HG03175 (cell line): ENCODE measurements around the gene UNC5A.
A peak's percentile ranks its signal among the peaks of the same experiment; 100 is the strongest.

Experiments used
- ATAC-seq: cut with Tn5 transposase; IDR thresholded peaks from one replicate; pipeline ENCODE4 v1.9.1; 2021; ENCODE audit warnings: mild to moderate bottlenecking, moderate library complexity; ENCODE audit not compliant: unreplicated experiment

UNC5A gene

DNA sequence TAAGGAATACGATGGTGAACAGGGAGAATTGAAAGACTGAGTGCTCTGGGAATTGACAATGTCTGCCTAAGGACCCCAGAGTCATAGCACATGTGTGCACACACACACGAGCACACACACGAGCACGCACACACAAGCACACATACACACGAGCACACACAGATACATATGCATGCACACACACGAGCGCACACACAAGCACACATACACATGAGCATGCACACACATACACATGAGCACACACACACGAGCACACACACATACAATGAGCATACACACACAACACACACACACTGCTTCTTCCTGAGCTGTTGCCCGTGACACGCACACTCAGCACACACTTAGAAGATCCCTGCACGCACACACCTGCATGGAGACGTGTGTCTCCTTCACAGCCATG lies 10.9 kb upstream of the UNC5A start:
- no peak for ATAC-seq

DNA sequence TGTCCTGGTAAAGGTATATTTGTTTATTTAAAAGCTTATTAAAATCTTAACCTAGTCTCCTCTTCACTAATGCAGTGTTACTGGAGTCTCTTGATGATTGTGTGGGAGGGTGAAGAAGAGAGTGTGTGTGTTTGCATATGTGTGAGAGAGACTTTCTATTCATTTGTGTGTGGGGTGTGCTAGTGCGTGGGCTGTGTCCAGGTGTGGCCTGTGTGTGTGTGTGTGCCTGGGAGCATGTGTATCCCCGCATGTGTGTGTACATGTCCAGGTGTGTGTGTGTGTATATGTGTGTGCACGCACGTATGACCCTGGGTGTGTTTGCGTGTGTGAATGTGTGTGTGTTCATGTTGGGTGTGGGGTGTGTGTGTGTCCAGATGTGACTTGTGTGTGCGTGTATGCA lies 10.3 kb upstream of the UNC5A start:
- ATAC-seq = no peak

DNA sequence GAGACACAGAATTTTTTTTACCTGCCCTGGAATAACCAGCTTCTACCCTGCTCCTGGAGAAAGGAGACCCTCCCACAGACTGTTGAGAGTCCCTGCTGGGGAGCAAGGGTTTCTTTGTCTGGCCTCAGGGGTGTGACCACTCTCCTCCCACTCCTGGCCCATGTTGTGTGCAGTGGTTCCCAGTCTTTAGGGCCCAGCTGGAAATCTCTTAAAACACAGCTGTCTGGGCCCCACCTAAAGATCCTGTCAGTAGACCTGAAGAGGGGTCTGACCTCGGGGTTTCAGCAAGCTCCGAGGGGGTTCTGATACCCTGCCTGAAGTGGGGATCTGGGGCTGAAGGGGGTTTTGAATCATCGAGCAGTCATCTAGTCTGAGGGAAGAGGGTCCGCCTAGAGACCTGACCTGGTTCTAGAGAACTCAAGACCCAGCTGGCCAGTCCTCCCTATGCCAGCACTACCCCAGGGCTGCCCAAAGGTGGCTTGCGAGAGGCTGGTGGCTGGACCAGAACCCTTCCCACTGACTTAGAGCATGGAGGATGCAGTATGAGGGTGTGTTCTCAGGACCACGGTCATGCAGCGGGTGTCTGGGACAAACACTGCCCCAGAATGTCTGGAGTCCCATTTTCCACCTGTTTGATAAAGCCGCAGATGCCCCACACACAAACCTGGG lies 8.1 kb upstream of the UNC5A start:
- no peak for ATAC-seq

DNA sequence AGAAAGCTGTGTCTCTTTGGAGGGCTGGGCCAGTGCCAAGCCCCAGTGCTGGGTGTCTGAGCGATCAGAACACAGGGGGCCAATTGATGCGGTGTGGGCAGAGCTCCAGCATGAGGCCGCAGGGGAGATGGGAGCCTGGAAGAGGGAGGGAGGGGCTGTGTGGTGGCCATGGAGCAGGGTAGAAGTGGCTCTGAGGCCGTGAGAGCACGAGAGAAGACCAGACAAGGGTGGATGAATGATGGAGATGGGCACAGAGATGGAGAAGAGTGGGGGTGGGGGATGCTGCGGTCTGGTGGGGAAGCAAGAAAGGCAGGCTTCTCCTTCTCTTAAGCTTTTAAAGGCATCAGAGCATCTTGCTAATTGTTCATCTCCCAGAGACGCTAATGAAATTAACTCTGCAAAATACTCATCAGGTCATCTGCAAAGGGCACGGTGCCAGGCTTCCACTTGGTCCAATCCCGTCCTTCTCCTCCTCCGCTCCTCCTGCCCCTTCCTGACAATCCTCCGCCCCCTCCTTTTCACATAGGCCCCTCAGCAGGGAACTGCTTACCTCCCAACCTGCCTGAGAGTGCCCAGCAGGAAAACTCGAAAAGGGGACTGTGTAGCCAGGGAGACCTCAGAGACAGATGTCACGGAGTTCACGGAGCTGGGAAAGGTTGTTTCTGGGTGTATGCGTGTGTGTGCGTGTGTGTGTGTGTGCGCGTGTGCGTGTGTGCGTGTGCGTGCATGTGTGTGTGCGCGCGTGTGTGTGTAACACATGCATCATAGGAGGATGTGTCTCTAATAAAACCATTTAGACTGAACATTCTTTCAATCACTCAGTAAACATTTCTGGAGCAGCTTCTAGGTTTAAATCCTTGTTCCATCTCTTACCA lies 7.1 kb upstream of the UNC5A start:
- no peak for ATAC-seq

DNA sequence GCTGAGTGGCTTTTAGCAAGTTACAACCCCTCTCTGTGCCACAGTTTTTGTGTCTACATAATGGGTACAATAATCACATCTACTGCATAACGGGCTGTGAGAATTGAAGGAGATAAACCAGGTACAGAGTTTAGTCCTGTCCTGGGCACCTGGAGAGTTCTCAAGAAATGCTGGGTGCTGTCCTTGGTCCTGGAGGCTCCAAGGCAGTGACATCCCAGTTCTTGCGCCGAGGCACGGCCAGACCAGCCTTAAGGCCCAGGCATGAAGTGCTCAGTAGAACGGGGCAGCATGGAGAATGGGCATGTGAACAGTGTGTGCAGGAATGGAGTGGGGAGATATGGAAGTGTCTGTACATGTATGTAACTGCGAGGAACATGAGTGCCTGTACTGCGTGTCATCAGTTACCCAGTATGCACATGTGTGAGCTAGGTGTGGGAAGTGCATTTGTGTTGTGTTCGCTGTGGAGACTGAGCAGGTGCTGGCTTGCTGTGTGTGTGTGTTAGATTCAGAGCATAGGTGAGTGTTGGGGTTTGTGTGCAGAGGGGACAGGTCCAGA lies 6.3 kb upstream of the UNC5A start:
- ATAC-seq = no peak

DNA sequence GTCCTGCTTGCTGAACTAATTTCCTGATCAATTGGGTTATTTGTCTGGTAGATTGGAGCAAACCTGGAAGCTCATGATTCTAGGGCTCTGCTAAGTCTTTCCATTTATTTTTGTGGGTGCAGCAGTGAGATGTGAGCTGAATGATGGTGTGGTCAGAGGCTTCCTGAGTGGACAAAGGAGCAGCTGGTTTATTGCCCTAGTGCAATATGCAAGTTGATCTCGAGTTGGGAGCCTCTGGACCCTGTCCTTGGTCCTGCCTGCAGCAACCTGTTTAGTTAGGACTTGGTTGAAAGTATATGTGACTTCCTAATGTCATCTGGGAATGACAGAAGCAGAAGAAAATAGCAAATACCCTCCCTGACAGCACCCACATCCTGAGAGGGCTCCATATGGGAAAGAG lies 4.2 kb upstream of the UNC5A start:
- no peak for ATAC-seq

DNA sequence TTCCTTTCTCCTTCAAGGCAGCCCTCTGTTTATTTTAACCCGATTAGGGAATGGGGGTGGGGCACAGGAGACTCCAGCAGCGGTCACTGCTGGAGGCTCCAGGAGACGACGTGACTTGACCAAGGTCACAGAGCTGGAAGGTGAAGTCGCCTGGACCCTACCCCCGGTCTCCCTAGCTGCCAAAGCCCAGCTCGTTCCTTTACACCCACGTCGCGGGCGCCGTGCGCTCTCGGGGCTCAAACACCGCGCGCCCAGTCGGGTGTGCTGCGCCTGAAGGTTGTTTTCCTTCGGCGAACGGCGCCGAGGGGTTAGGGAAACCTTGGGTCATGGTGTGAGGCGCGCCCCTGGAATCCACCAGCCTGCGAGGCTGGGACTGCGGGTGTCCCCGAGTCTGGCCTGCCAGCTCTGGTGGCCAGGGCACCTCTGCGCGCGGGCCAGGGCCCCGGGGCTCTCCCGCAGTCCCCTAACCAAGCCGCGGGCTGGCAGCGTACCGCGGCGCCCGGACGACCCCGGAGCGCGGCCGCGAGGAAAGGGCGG lies 747 bp upstream of the UNC5A start:
- no peak for ATAC-seq

DNA sequence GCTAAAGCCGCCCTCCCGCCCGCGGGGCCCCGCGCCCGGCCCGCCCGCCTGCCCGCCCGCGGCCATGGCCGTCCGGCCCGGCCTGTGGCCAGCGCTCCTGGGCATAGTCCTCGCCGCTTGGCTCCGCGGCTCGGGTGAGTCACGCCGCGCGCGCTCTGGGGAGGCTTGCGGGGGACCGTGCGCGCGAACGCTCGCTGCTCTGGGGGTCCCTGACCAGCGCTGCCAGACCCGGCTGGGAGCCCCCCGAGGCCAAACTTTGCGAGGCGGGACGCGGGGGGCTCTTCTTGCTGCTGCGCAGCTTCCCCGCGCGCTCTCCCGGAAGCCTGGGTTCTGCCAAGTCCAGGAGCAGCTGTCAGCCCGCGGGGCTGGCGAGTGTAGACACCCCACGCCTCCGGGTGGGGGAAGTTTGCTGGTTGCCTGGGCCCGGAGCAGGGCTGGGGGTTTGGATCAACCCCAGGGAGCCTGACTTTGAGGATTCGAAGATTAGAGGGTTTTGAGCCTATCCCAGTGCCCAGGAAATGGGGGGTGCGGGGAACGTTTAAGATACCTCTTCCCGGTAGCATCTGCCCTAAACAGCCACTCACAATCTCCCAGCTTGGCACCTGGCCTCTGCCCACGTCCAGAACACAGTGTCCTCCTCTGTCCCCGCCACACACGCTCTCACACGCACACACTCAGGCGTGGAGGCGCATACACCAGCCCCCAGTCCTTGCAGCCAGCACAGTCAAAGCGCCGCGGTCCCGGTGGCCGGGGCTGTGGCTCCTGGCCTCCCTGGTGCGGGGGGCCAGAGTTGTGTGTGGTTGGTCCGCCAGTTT lies 535 bp downstream of the UNC5A start:
- ATAC-seq = no peak

DNA sequence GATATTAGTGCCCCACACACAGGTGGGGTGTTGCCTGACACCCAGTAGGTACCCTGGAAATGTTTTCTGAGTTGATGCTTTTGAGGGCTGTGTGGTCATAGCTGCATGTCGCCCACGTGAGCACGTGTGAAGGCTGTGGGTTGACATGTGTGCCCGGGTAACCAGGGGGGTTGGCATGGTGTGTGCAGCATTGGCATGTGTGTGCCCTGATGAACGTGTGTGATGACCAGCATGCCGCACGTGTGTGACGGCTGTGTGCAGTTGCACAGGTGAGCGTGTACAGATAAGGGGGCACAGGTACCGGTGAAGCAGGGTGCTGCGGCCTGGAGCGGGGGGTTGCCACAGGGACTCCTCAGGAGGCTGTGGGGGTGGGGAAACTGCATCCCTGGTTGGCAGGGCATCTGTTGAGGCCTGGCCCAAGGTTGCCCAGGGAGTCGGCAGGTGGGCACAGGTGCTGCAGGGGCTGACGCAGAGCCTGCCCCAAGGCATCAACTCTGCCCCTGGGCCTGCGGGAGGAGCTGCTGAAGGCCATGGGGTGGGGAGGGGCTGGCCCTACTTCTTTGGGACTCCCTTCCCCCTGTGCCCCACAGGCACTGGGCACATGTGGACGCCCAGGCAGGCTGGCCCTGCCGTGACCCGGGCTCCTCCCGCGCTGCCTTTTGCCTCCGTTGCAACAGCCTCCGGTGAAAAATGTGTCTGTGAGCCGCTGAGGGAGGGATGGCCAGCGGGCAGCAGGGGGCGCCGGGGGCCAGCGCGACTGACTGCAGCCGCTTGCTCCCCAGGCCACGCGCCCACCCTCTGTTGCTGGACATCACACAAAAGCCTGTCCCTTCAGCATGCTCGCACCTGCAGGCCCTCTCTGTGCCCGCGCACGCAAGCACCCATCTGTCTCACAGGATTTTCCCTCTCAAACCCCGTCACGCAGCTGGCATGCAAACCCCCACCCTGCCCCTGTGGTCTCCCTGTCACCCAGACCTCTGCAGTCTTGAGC lies 2.2 kb downstream of the UNC5A start:
- ATAC-seq = no peak

DNA sequence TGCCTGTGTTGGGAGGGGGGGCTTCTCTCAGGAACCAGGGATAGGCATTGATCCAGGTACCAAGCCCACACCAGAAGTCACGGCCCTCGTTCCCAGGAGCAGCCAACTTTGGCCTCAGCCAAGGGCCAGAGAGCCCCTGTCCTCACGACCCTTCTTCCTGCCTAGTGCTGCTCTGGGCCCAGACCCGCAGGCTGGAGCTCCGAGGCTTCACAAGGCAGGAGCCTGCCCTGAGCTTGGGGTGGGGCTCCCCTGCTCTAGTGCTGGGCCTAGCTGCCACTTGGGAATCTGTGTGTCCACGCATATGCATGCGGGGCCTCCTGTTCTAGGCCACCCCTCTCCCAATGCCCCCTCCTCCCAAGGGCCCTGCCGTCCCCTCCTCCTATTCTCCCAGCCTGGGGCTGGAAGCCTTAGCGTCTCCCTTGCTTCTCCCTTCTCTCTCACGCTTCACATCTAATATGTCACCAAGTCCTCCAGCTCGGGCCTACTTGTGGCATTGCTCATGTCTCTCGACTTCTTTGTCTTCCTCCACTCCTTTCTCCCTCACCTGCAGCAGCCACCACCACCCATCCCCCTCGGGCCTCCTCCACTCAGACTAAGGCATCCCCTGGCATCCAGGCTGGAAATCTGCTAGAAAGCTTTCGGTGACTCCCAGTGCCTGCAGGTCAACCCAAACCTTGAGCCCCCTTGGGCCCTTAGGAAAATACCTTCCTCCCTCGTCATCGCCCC lies 3.4 kb downstream of the UNC5A start:
- no peak for ATAC-seq

DNA sequence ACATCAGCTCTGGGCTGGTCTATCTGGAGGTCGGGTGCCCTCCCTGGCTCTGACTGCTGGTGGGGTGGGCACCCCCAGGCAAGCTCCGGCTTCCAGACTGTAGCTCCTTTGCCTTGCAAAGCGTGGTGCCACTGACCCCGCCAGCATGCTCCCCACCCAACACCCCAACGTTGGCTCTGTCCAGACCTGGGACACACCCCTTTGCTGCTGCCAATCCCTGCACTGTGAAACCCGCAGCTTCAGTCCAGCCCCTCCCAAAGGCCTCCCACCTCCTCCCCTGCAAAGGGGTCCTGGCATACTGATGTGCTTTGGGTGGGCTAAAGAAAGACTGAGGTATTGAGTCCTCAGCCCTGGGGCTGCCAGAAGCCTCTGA lies 3.9 kb downstream of the UNC5A start:
- no peak for ATAC-seq

DNA sequence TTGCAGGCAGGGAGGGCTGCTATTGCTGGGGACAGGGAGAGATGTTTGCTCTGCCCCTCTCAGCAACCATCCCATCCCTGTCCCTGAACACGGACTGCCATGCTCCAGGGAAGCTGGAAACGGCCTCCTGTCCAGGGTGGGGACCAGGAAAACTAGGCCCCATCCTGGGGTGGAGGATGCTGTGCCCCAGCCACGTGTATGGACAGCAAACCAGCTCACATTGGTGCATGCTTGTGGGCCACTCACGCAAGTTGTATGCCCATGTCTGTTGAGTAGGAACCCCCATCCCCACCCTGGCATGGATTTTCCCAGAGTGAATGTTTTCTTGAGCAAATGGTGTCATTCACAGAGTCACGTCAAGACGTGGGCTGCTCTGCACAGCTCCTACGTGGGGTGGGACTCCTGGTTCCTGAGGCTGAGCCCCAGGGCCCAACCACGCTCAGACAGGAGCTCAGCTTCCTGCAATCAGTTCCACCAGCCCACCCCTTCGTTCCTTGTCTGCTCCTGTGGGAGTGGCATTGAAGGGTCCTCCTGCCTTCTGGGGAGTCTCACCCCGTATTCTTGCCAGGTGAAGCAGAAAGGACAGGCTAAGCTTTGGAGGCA lies 4.6 kb downstream of the UNC5A start:
- ATAC-seq = no peak

DNA sequence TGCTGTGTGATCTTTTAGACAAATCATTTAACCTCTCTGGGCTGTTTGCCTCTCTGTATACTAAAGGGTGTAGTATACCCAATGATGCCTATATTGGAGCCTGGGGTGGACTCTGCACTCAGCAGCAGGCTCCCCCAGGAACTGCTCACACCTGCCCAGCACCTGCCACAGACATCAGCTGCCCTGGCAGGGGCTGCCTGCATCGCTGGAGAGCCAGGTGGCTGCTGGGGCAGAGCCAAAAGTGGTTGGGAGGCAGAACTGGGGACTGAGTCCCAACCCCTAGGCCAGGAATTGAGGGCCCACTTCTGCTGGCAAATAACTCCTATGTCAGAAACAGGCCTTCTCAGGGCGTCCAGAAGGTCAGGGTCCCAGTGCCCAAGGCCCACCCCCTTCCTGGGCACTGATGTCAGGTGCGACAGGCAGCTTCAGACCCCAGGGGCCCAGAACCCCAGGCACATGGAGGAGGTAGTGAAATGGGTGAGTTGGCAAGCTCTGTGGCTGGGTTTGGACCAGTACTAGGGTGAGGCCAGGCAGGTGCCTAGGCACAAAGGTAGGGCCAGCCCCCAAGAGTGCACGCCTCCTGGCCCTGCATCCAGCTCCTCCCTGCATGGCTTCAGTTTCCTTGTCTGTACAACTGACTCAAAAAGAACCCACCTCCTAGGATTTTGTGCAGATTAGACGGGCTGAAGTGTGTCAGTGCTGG lies 5.8 kb downstream of the UNC5A start:
- ATAC-seq = no peak

DNA sequence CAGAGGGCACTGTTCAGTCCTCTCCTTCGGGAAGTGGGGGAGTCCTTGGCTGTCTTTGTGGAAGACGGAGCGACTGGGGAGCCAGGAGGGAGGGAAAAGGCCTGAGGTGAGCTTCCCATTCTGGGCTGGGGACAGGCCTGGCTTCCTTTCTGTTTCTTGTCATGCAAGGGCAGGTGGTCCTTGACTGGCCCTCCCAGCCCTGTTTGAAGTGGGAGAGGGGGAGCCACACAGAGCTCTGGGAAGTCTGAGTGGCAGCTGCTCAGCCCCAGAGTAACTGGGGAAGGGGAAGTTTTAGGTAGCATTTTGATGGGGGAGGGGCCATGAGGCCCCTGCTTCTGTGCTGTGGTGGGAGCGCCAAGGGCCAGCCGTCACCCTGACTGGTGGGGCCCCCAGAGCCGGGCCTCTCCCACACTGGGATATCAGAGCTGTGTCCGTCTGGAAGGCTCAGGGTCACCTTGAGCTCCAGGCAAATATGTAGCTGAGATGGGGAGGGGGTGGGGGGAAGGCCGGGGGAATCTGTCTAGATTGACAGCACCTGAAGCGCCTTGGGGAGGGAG lies 6.5 kb downstream of the UNC5A start:
- no peak for ATAC-seq

DNA sequence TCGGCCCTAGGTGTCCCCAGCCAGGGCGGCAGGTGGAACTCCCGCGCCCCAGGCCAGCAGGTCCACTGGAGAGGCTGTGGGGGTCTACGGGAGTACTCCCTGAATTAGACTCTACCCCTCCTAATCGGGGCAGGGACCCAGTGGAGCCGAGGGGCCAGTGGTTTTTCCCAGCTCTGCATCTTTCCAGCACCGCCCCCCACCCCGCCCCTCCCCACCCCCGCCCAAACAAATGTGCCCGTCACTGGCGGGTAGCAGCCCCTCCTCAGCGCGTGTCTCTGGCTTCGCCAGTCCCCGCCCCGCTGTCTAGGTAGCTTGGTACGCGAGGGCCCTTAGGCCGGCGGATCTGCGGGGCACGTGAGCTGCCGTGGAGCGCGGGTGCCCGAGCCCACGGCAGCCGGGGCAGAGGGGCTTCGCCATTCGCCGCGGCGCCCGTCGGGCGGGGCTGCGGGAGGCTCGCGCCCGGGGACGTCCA lies 7.0 kb downstream of the UNC5A start:
- no peak for ATAC-seq

DNA sequence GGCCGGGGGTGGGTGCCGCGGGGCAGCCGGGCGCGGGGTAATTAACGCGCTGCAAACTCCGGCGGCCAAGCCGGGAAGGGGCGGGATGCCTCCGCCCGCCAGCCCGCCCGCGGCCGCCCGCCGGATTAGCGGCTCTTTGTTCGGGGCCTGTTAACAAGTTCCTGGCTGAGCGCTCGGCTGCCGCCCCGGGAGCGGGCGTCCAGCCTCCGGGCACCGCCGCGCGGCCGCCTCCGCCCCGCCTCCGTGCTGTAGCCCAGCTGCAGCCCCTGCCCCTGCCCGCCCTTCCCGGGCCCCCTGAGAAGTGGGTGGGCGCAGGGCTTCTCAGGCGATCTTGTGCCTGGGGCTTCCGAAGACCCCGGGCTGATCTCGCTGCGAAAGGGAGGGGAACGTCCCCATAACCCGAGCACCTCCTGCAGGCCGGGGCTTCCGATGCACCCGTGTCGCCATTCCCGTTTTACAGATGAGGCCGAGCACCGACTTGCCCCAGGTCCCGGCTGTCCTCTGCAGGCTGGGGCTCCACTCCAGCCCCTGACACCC lies 7.5 kb downstream of the UNC5A start:
- ATAC-seq = peak; percentile 37

DNA sequence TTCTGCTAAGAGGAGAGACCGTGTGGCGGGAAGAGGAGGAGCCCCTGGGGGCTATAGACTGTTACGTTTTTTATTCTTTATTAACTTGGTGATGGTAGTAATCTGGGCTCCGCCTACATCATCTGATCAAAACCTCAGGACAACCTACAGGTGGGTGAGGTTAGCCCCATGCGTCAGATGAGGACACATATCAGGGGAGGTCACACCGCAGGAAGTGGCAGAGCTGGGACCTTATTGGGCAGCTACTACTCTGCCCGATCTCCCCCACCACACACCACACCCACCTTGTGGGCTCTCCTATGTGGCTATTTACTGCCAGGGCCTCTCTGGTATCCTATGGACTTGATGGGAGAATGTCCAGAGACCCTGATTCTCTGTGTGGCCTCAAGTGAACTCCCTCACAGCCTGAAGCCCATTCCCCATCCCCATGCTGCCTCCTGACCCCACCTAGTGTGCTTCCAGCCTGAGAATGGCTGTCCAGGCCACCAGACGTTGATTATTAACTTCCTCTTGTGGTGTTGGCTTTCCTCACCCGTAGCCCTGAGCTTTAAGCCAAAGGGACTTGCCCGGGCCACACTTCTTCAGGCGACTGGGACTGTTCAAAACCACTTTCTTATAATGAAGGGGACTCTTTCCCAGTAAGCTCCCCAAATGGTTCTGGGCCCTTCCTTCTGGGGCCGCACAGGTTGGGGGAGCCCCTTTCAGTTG lies 8.2 kb downstream of the UNC5A start:
- ATAC-seq = peak; percentile 70
